Lung (tissue), 12 donors: ENCODE measurements around the gene RTP2. TPM values are rescaled to one million over a fixed set of nuclear protein-coding genes. Genes with fewer than 3 reads are reported as not detected.

ENCODE experiments used
- ATAC-seq: fragments of 200-7000 bp; cut with Tn5 transposase; one replicate; pipeline ENCODE4 v1.9.1; 2020; ENCODE audit warnings: moderate number of reproducible peaks; ENCODE audit not compliant: insufficient read depth, low FRiP score
- DNase-seq, 3 donors: peaks; one replicate each; pipeline ENCODE4 v3.0.0-alpha.2; 2013 to 2017
- H3K27ac ChIP-seq, 2 donors: one replicate each; pipeline ENCODE4 v1.5.1; 2013; ENCODE audit warnings: mild to moderate bottlenecking in 2 of 2, moderate library complexity in 2 of 2, control low read depth in 1 of 2, inconsistent platforms in 1 of 2, low read depth in 1 of 2, low read length in 1 of 2
- H3K27me3 ChIP-seq, 3 donors: one replicate each; pipeline ENCODE4 v1.5.1; 2013; ENCODE audit warnings: low read length in 2 of 3; ENCODE audit not compliant: control insufficient read depth in 3 of 3, insufficient read depth in 3 of 3
- H3K36me3 ChIP-seq, 4 donors: one replicate each; pipeline ENCODE4 v1.5.1; 2013; ENCODE audit warnings: low read length in 4 of 4, mild to moderate bottlenecking in 1 of 4, moderate library complexity in 1 of 4; ENCODE audit not compliant: control insufficient read depth in 4 of 4, insufficient read depth in 4 of 4
- H3K4me1 ChIP-seq, 5 donors: one replicate each; pipeline ENCODE4 v1.5.1; 2013; ENCODE audit warnings: low read length in 5 of 5, mild to moderate bottlenecking in 2 of 5, moderate library complexity in 1 of 5; ENCODE audit not compliant: control insufficient read depth in 5 of 5, insufficient read depth in 5 of 5
- H3K4me3 ChIP-seq: one replicate; pipeline ENCODE4 v1.5.1; 2013; ENCODE audit warnings: mild to moderate bottlenecking, control low read depth, moderate library complexity
- H3K9ac ChIP-seq, 2 donors: one replicate each; pipeline ENCODE4 v1.5.1; 2013; ENCODE audit warnings: low read length in 2 of 2, control low read depth in 1 of 2; ENCODE audit not compliant: insufficient read depth in 1 of 2
- H3K9me3 ChIP-seq, 4 donors: one replicate each; pipeline ENCODE4 v1.5.1; 2013; ENCODE audit warnings: low read length in 3 of 4, mild to moderate bottlenecking in 1 of 4, moderate library complexity in 1 of 4; ENCODE audit not compliant: control insufficient read depth in 4 of 4, insufficient read depth in 3 of 4
- CTCF ChIP-seq: IDR thresholded peaks from 2 replicates; pipeline ENCODE4 v1.5.1; 2012; ENCODE audit warnings: mild to moderate bottlenecking; ENCODE audit errors: control extremely low read depth, extremely low read depth
- WGBS, 2 donors: extraction: QIAGEN DNeasy Blood & Tissue Kit; methylation state at CpG; one replicate each; pipeline ENCODE4 v1.1.7; 2013; 5-methylcytosine and 5-hydroxymethylcytosine counted together
- polyA plus RNA-seq, 2 donors: library from polyadenylated mRNA; stranded (reverse); fragments of 200-250 nt; gene quantifications; one replicate each; pipeline ENCODE4 v1.2.1, GENCODE V29; 2013
- total RNA-seq, 2 donors: library from RNA; depleted of rRNA in 1 of 2; stranded (reverse); fragments of >200 nt in 1 of 2; gene quantifications; one replicate each; pipeline ENCODE4 v1.2.1, GENCODE V29; 2014 to 2021
- donor health status: control.
- donor health status: control.
- donor health status: Bipolar disorder and iron deficiency.
- donor health status: healthy.
- donor health status: DM: yes; HTN: yes; CAD: no.

RTP2 gene
- total and polyA plus RNA-seq, 4 donors, result not detected

GRCh38 chr3:187667526-187667925 is 34.8 kb downstream of the RTP2 start:
- TF ChIP-seq CTCF, result no peak
- Histone ChIP-seq H3K4me3 (no peak overlapping the region), H3K36me3 (no peaks in the 10 kb centered on the region), H3K9me3 (peaks cover 0 to 4% (median 0%) of the 10 kb centered on the region in 4 donors), H3K27ac (no peak overlapping the region), H3K9ac (no peak overlapping the region), H3K4me1 (no peaks in the 10 kb centered on the region), H3K27me3 (peaks cover 0 to 12% (median 12%) of the 10 kb centered on the region in 3 donors)
- ATAC-seq, result no peak
- DNase-seq, result no peak

DNA sequence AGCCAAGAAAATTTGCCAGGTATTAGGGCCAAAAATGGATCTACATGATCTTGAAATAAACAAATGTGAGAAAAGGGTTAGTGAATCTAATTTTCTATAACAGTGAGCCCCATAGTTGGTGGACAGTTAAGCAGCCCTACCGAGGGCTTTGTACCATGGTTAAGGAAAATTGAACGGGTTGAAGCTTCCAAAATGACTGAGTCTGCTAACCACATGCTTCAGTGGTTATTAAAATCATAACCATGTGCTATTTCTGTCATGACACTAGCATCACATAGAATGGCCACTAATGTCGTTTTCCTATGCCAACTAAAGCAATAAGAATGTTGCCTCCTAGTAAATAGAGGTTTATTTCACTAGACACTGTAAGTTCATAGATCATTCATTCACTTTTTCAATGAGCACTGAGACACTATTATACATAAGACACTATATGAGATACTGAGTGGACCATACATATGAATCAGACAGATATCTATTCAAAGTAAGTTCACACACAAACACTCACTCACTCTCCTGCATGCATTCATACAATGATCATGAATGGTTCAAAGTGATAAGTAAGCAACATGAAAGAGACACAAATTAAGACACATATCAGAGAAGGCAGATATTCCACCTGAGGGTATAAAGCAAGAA is 36.5 kb downstream of the RTP2 start:
- DNase-seq (no peak), ATAC-seq (no peak)
- peaks cover 0 to 4% (median 0%) of the 10 kb centered on the region in 4 donors for H3K9me3 ChIP-seq
- H3K27ac ChIP-seq, result no peak overlapping the region
- H3K4me1 ChIP-seq, result no peaks in the 10 kb centered on the region
- H3K4me3 ChIP-seq, result no peak overlapping the region
- no peaks in the 10 kb centered on the region for H3K36me3 ChIP-seq
- H3K9ac ChIP-seq, result no peak overlapping the region
- TF ChIP-seq CTCF, result no peak
- H3K27me3 ChIP-seq, result peaks cover 0 to 5% (median 3%) of the 10 kb centered on the region in 3 donors
- 69 to 86% methylated on average over 3 of the region's 3 CpGs for WGBS, 2 donors

- Histone ChIP-seq H3K36me3 (no peaks in the 10 kb centered on the region), H3K9me3 (peaks cover 0 to under 1% (median 0%) of the 10 kb centered on the region in 4 donors), H3K27ac (no peak overlapping the region), H3K4me1 (no peaks in the 10 kb centered on the region), H3K4me3 (no peak overlapping the region), H3K27me3 (no peaks in the 10 kb centered on the region), H3K9ac (no peak overlapping the region)
- ATAC-seq, result no peak
- TF ChIP-seq CTCF, result no peak
- no peak for DNase-seq
These were observed 37.3 kb downstream of the RTP2 start for GRCh38 chr3:187665010-187665409.
